IMR-90 (cell line): ENCODE measurements around the gene ALDOA. TPM values are rescaled to one million over a fixed set of nuclear protein-coding genes. Genes with fewer than 3 reads are reported as not detected.

Experiments
- ATAC-seq: fragments of 200-7000 bp; cut with Tn5 transposase; 2 replicates; pipeline ENCODE4 v1.9.1; 2020; ENCODE audit warnings: low read depth, mild to moderate bottlenecking, moderate library complexity
- BruUV-seq: library from RNA; stranded (reverse); fragments of 400-500 nt; replicated peaks from 2 replicates; lab custom pipeline; 2021; lab: Mats Ljungman, UMichigan
- CTCF ChIA-PET: fragments of 300-600 bp; formaldehyde crosslinking; extraction: SDS; loops from one replicate; lab custom pipeline; 2021; ENCODE audit warnings: antibody characterized with exemption; lab: Yijun Ruan, JAX
- POLR2A ChIA-PET: fragments of 300-600 bp; sonication (Branson Sonifier 250); formaldehyde crosslinking; loops from one replicate; lab custom pipeline; 2022; ENCODE audit warnings: antibody characterized with exemption; ENCODE audit not compliant: unreplicated experiment; lab: Charles Lee
- DNase-seq: peaks from one replicate; pipeline ENCODE4 v3.0.0; 2013
- H2AFZ ChIP-seq: replicated peaks from 2 replicates; pipeline ENCODE3; 2013; ENCODE audit warnings: low read length, mild to moderate bottlenecking; ENCODE audit not compliant: poor library complexity
- H2AK5ac ChIP-seq: 2 replicates; pipeline ENCODE4 v1.6.1; 2013; ENCODE audit warnings: low read depth, low read length, inconsistent platforms
- H2AK9ac ChIP-seq: replicated peaks from 2 replicates; pipeline ENCODE3; 2013; ENCODE audit warnings: mild to moderate bottlenecking, low read depth, low read length, moderate library complexity; ENCODE audit not compliant: poor library complexity
- H2BK120ac ChIP-seq: 2 replicates; pipeline ENCODE4 v1.6.1; 2013; ENCODE audit warnings: low read depth, low read length, inconsistent platforms
- H2BK15ac ChIP-seq: 3 replicates; pipeline ENCODE4 v1.6.1; 2013; ENCODE audit warnings: low read depth, low read length, inconsistent platforms
- H2BK20ac ChIP-seq: 2 replicates; pipeline ENCODE4 v1.6.1; 2013; ENCODE audit warnings: low read depth, mild to moderate bottlenecking, inconsistent platforms, low read length, moderate library complexity
- H2BK5ac ChIP-seq: 2 replicates; pipeline ENCODE4 v1.6.1; 2013; ENCODE audit warnings: mild to moderate bottlenecking, low read depth, low read length, inconsistent platforms; ENCODE audit not compliant: poor library complexity, severe bottlenecking
- H3K14ac ChIP-seq: replicated peaks from 2 replicates; pipeline ENCODE4 v1.6.1; 2013; ENCODE audit warnings: low read depth, low read length, inconsistent platforms
- H3K18ac ChIP-seq: 2 replicates; pipeline ENCODE4 v1.6.1; 2013; ENCODE audit warnings: low read depth, low read length, control low read depth
- H3K23ac ChIP-seq: 2 replicates; pipeline ENCODE4 v1.6.1; 2013; ENCODE audit warnings: low read depth, low read length, inconsistent platforms
- H3K27ac ChIP-seq: 2 replicates; pipeline ENCODE4 v1.5.1; 2013; ENCODE audit warnings: mild to moderate bottlenecking, control low read depth, low read length; ENCODE audit not compliant: insufficient read depth
- H3K27me3 ChIP-seq: 2 replicates; pipeline ENCODE4 v1.6.1; 2013; ENCODE audit warnings: low read length; ENCODE audit not compliant: control insufficient read depth, insufficient read depth
- H3K36me3 ChIP-seq: 2 replicates; pipeline ENCODE4 v1.6.1; 2013; ENCODE audit warnings: low read length, mixed read lengths; ENCODE audit not compliant: control insufficient read depth, insufficient read depth
- H3K4ac ChIP-seq: 2 replicates; pipeline ENCODE4 v1.6.1; 2013; ENCODE audit warnings: low read depth, low read length, inconsistent platforms
- H3K4me1 ChIP-seq: 2 replicates; pipeline ENCODE4 v1.6.1; 2013; ENCODE audit warnings: low read length, mixed read lengths; ENCODE audit not compliant: control insufficient read depth, insufficient read depth
- H3K4me2 ChIP-seq: 2 replicates; pipeline ENCODE4 v1.6.1; 2013; ENCODE audit warnings: low read depth, mild to moderate bottlenecking, control low read depth, low read length, moderate library complexity
- H3K4me3 ChIP-seq: 2 replicates; pipeline ENCODE4 v1.5.1; 2013; ENCODE audit warnings: low read depth, mild to moderate bottlenecking, control low read depth, low read length, moderate library complexity; ENCODE audit not compliant: insufficient read depth
- H3K56ac ChIP-seq: 2 replicates; pipeline ENCODE4 v1.6.1; 2013; ENCODE audit warnings: low read length, inconsistent platforms; ENCODE audit not compliant: insufficient read depth; ENCODE audit errors: extremely low read depth
- H3K79me1 ChIP-seq, 2 experiments: 2 replicates each; pipeline ENCODE4 v1.6.1; 2013; ENCODE audit warnings: low read length in 2 of 2, inconsistent platforms in 1 of 2, low read depth in 1 of 2
- H3K9ac ChIP-seq: 2 replicates; pipeline ENCODE4 v1.6.1; 2013; ENCODE audit warnings: low read depth, low read length, control low read depth
- H3K9me1 ChIP-seq: 2 replicates; pipeline ENCODE4 v1.6.1; 2013; ENCODE audit warnings: low read length, inconsistent platforms; ENCODE audit not compliant: insufficient read depth
- H3K9me3 ChIP-seq: 2 replicates; pipeline ENCODE4 v1.6.1; 2013; ENCODE audit warnings: low read length; ENCODE audit not compliant: control insufficient read depth, insufficient read depth
- H4K20me1 ChIP-seq: 2 replicates; pipeline ENCODE4 v1.6.1; 2013; ENCODE audit warnings: low read length, inconsistent platforms; ENCODE audit not compliant: insufficient read depth
- H4K5ac ChIP-seq: 2 replicates; pipeline ENCODE4 v1.6.1; 2013; ENCODE audit warnings: mild to moderate bottlenecking, low read depth, low read length, control low read depth
- H4K8ac ChIP-seq, 2 experiments: 2 replicates each; pipeline ENCODE4 v1.6.1; 2013; ENCODE audit warnings: low read depth in 2 of 2, low read length in 2 of 2, control low read depth in 1 of 2, inconsistent platforms in 1 of 2
- H4K91ac ChIP-seq: 2 replicates; pipeline ENCODE4 v1.6.1; 2013; ENCODE audit warnings: low read depth, low read length, inconsistent platforms; ENCODE audit not compliant: insufficient read depth
- BHLHE40 ChIP-seq: fragments of 150-350 bp; IDR thresholded peaks from 2 replicates; pipeline ENCODE4 v1.6.1; 2016; ENCODE audit warnings: mild to moderate bottlenecking, low read depth, low read length
- CEBPB ChIP-seq: IDR thresholded peaks from 2 replicates; pipeline ENCODE4 v1.6.1; 2012; ENCODE audit warnings: low read depth, low read length, improper control_type of control experiment
- CHD1 ChIP-seq: IDR thresholded peaks from 2 replicates; pipeline ENCODE4 v1.6.1; 2012; ENCODE audit warnings: low read depth, low read length, improper control_type of control experiment
- FOS ChIP-seq: fragments of 150-350 bp; IDR thresholded peaks from 2 replicates; pipeline ENCODE4 v1.6.1; 2016; ENCODE audit warnings: low read depth, low read length
- MAFK ChIP-seq: IDR thresholded peaks from 2 replicates; pipeline ENCODE4 v1.6.1; 2012; ENCODE audit warnings: low read depth, low read length, improper control_type of control experiment
- MAZ ChIP-seq: IDR thresholded peaks from 2 replicates; pipeline ENCODE4 v1.6.1; 2012; ENCODE audit warnings: low read depth, mild to moderate bottlenecking, low read length, improper control_type of control experiment, moderate library complexity, borderline replicate concordance
- MXI1 ChIP-seq: IDR thresholded peaks from 2 replicates; pipeline ENCODE4 v1.6.1; 2012; ENCODE audit warnings: low read depth, mild to moderate bottlenecking, low read length, moderate library complexity, borderline replicate concordance
- NFE2L2 ChIP-seq: fragments of 150-350 bp; IDR thresholded peaks from 2 replicates; pipeline ENCODE4 v1.6.1; 2016; ENCODE audit warnings: low read depth, mild to moderate bottlenecking, low read length
- POLR2A ChIP-seq: IDR thresholded peaks from 2 replicates; pipeline ENCODE4 v1.6.1; 2012; ENCODE audit warnings: mild to moderate bottlenecking, low read depth, low read length
- RAD21 ChIP-seq: IDR thresholded peaks from 2 replicates; pipeline ENCODE4 v1.6.1; 2012; ENCODE audit warnings: low read length, improper control_type of control experiment
- RCOR1 ChIP-seq: IDR thresholded peaks from 2 replicates; pipeline ENCODE4 v1.6.1; 2012; ENCODE audit warnings: mild to moderate bottlenecking, low read length, improper control_type of control experiment; ENCODE audit not compliant: insufficient replicate concordance
- RFX5 ChIP-seq: IDR thresholded peaks from 2 replicates; pipeline ENCODE4 v1.8.0; 2012; ENCODE audit warnings: low read depth, mild to moderate bottlenecking, low read length, moderate library complexity
- SMC3 ChIP-seq: fragments of 150-350 bp; IDR thresholded peaks from 2 replicates; pipeline ENCODE4 v1.6.1; 2016; ENCODE audit warnings: low read depth, mild to moderate bottlenecking, antibody characterized with exemption, low read length, moderate library complexity
- WGBS, 2 experiments: methylation state at CpG; one replicate each; pipeline versions ENCODE4 v1.1.5 to v1.1.7; 2013; ENCODE audit warnings: missing lambda C conversion rate in 2 of 2; ENCODE audit not compliant: insufficient read length in 1 of 2; ENCODE audit errors: extremely low coverage in 2 of 2; 5-methylcytosine and 5-hydroxymethylcytosine counted together
- dilution Hi-C: fragments of 300-500 bp; cut with HindIII; formaldehyde crosslinking; loops from one replicate; pipeline ENCODE4 v1.14.3; 2018; ENCODE audit warnings: low sequenced_read_pairs; ENCODE audit not compliant: unreplicated experiment
- in situ Hi-C: fragments of 300-500 bp; cut with MboI; formaldehyde crosslinking; loops from 3 replicates; pipeline ENCODE4 v1.14.3; 2019; ENCODE audit warnings: low sequenced_read_pairs, inconsistent platforms, mixed read lengths
- intact Hi-C: fragments of 100-400 bp; cut with micrococcal nuclease; formaldehyde crosslinking; loops from 2 replicates; pipeline ENCODE4 v1.10.0; 2022
- polyA plus RNA-seq, 3 experiments: library from polyadenylated mRNA; depleted of rRNA; stranded (reverse); fragments of >200 nt; gene quantifications; 2 replicates each; pipeline ENCODE4 v1.2.3, GENCODE V29; 2012; ENCODE audit warnings: low replicate concordance in 1 of 3
- total RNA-seq: library from RNA; depleted of rRNA; stranded (reverse); fragments of >200 nt; gene quantifications from 2 replicates; pipeline ENCODE4 v1.2.3, GENCODE V29; 2012
- TF ChIP-seq, protein P1 (sequence below): conservative IDR thresholded peaks from 2 replicates; pipeline ENCODE4 v1.5.1; 2012; ENCODE audit warnings: mild to moderate bottlenecking, low read depth, low read length, improper control_type of control experiment
- TF ChIP-seq, protein P2 (sequence below): fragments of 150-350 bp; IDR thresholded peaks from 2 replicates; pipeline ENCODE4 v1.6.1; 2017; ENCODE audit warnings: mild to moderate bottlenecking, antibody characterized with exemption, low read length, low read depth
- TF ChIP-seq, protein P3 (sequence below): fragments of 150-350 bp; IDR thresholded peaks from 2 replicates; pipeline ENCODE4 v1.6.1; 2016; ENCODE audit warnings: low read depth, mild to moderate bottlenecking, low read length, moderate library complexity, borderline replicate concordance

The ALDOA gene
- total and polyA plus RNA-seq, 2 of the 4 experiments (the other 2 are of a cell fraction) = 1,697 to 1,990 TPM

DNA sequence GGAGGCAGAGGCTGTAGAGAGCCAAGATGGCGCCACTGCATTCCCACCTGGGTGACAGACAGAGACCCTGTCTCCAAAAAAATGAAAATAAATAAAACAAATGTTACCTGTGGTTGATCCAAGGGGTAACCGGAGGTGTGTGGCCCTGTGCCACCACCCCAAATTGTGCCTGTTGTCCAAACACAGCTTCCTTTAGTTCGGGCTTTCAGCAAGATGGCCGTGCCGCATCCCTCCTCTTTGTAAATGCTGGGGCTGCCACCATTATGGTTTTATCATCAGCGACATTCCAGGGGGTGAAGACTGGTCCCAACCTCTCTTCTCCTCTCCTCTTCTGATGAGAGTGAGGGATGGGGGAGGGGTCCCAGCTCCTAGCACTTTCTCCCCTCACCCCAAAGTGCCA, 42.7 kb upstream of the ALDOA start, which contains the start of gene C16orf92:
TSS of gene C16orf92 (plus strand) at position 312 of the 400 bp plus-strand sequence. CDS start 143 bp downstream, outside the sequence.
- no peaks in the 10 kb centered on the region for H3K9me3 ChIP-seq
- no peak within 1 kb of the TSS for H2AFZ ChIP-seq
- intact Hi-C loops (loop anchor here (5.0 kb wide), 1 partner anchor 206 kb away; the partner anchor contains the start of gene PAGR1), dilution Hi-C loops (no loop called here), in situ Hi-C loops (loop anchor here (10.0 kb wide), 1 partner anchor 328 kb away; no protein-coding TSS in a partner anchor)
- no peak within 1 kb of the TSS for H2AK9ac ChIP-seq
- TF ChIP-seq RAD21 (no peak), RFX5 (no peak), BHLHE40 (no peak), CEBPB (no peak), SMC3 (no peak), FOS (no peak), MXI1 (no peak), CHD1 (no peak), NFE2L2 (no peak), POLR2A (no peak), RCOR1 (no peak), MAFK (no peak), MAZ (no peak)
- TF ChIP-seq, protein P1, sequence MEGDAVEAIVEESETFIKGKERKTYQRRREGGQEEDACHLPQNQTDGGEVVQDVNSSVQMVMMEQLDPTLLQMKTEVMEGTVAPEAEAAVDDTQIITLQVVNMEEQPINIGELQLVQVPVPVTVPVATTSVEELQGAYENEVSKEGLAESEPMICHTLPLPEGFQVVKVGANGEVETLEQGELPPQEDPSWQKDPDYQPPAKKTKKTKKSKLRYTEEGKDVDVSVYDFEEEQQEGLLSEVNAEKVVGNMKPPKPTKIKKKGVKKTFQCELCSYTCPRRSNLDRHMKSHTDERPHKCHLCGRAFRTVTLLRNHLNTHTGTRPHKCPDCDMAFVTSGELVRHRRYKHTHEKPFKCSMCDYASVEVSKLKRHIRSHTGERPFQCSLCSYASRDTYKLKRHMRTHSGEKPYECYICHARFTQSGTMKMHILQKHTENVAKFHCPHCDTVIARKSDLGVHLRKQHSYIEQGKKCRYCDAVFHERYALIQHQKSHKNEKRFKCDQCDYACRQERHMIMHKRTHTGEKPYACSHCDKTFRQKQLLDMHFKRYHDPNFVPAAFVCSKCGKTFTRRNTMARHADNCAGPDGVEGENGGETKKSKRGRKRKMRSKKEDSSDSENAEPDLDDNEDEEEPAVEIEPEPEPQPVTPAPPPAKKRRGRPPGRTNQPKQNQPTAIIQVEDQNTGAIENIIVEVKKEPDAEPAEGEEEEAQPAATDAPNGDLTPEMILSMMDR = no peak
- TF ChIP-seq, protein P2, sequence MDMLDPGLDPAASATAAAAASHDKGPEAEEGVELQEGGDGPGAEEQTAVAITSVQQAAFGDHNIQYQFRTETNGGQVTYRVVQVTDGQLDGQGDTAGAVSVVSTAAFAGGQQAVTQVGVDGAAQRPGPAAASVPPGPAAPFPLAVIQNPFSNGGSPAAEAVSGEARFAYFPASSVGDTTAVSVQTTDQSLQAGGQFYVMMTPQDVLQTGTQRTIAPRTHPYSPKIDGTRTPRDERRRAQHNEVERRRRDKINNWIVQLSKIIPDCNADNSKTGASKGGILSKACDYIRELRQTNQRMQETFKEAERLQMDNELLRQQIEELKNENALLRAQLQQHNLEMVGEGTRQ = no peak
- TF ChIP-seq, protein P3, sequence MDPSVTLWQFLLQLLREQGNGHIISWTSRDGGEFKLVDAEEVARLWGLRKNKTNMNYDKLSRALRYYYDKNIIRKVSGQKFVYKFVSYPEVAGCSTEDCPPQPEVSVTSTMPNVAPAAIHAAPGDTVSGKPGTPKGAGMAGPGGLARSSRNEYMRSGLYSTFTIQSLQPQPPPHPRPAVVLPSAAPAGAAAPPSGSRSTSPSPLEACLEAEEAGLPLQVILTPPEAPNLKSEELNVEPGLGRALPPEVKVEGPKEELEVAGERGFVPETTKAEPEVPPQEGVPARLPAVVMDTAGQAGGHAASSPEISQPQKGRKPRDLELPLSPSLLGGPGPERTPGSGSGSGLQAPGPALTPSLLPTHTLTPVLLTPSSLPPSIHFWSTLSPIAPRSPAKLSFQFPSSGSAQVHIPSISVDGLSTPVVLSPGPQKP = no peak
- no peak within 1 kb of the TSS for H3K9ac ChIP-seq
- H4K8ac ChIP-seq = no peak within 1 kb of the TSS
- H2BK15ac ChIP-seq = no peak within 1 kb of the TSS
- H3K27me3 ChIP-seq = peaks cover 35% of the 10 kb centered on the region
- H3K4ac ChIP-seq = no peak within 1 kb of the TSS
- H2AK5ac ChIP-seq = no peak within 1 kb of the TSS
- H4K5ac ChIP-seq = no peak within 1 kb of the TSS
- H3K27ac ChIP-seq = no peak within 1 kb of the TSS
- ChIA-PET POLR2A (interaction anchor here (0.6 kb wide), 1 partner anchor 155 kb away, joined by 3 read pairs; no protein-coding TSS in a partner anchor), CTCF (no interaction called here)
- no peak within 1 kb of the TSS for H3K14ac ChIP-seq
- H4K91ac ChIP-seq = no peak within 1 kb of the TSS
- H3K4me2 ChIP-seq = no peak within 1 kb of the TSS
- H2BK5ac ChIP-seq = no peak within 1 kb of the TSS
- H3K56ac ChIP-seq = no peak within 1 kb of the TSS
- H3K4me1 ChIP-seq = no peaks in the 10 kb centered on the region
- WGBS, 2 experiments = no CpG with 5 or more reads among the region's 6 CpGs
- no peak within 1 kb of the TSS for H2BK20ac ChIP-seq
- H3K9me1 ChIP-seq = no peaks in the 10 kb centered on the region
- no peak within 1 kb of the TSS for H3K4me3 ChIP-seq
- no peaks in the 10 kb centered on the region for H4K20me1 ChIP-seq
- no peaks in the 10 kb centered on the region for H3K36me3 ChIP-seq
- H3K79me1 ChIP-seq = no peaks in the 10 kb centered on the region
- no TSS peak for BruUV-seq
- no peak within 1 kb of the TSS for H3K18ac ChIP-seq
- no peak for ATAC-seq
- no peak within 1 kb of the TSS for H2BK120ac ChIP-seq
- no peak for DNase-seq
- H3K23ac ChIP-seq = no peak within 1 kb of the TSS
